ENCODE results near the gene TNS3. TPM values are rescaled to one million over a fixed set of nuclear protein-coding genes. Genes with fewer than 3 reads are reported as not detected.

Gene TNS3
- total RNA-seq, 1 donor from 2014 or later, result 30.3 TPM

- no peak for ATAC-seq (ENCODE audit: low read depth)
- Mint-ChIP-seq H3K9me3 (no peaks in the 10 kb centered on the region), H3K27ac (no peak overlapping the region), H3K36me3 (ENCODE audit: low read depth) (peaks cover 77% of the 10 kb centered on the region), H3K4me1 (no peaks in the 10 kb centered on the region), H3K27me3 (no peaks in the 10 kb centered on the region), H3K4me3 (no peak overlapping the region)
- ChIA-PET POLR2A (no interaction called here), CTCF (interaction anchor here (1.2 kb wide), 1 partner anchor 153 kb away, joined by 3 read pairs; no protein-coding TSS in a partner anchor)
- no peak for DNase-seq
- TF ChIP-seq, protein P1, sequence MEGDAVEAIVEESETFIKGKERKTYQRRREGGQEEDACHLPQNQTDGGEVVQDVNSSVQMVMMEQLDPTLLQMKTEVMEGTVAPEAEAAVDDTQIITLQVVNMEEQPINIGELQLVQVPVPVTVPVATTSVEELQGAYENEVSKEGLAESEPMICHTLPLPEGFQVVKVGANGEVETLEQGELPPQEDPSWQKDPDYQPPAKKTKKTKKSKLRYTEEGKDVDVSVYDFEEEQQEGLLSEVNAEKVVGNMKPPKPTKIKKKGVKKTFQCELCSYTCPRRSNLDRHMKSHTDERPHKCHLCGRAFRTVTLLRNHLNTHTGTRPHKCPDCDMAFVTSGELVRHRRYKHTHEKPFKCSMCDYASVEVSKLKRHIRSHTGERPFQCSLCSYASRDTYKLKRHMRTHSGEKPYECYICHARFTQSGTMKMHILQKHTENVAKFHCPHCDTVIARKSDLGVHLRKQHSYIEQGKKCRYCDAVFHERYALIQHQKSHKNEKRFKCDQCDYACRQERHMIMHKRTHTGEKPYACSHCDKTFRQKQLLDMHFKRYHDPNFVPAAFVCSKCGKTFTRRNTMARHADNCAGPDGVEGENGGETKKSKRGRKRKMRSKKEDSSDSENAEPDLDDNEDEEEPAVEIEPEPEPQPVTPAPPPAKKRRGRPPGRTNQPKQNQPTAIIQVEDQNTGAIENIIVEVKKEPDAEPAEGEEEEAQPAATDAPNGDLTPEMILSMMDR (IDR thresholded peaks at IDR 0.05), result no peak
- intact Hi-C loops (cut with micrococcal nuclease), result no loop called here
These were observed 162.4 kb downstream of the TNS3 start for GRCh38 chr7:47419471-47419870.

- DNase-seq, result no peak
- POLR2A ChIA-PET, result no interaction called here
- peaks cover 76% of the 10 kb centered on the region for H3K36me3 Mint-ChIP-seq (ENCODE audit: low read depth)
- H3K4me1 Mint-ChIP-seq, result no peaks in the 10 kb centered on the region
- no peaks in the 10 kb centered on the region for H3K9me3 Mint-ChIP-seq
- no peaks in the 10 kb centered on the region for H3K27me3 Mint-ChIP-seq
- TF ChIP-seq, protein P1 (IDR thresholded peaks at IDR 0.05), result no peak
- no peak overlapping the region for H3K4me3 Mint-ChIP-seq
- no peak overlapping the region for H3K27ac Mint-ChIP-seq
- CTCF ChIA-PET, result interaction anchor here (1.2 kb wide), 1 partner anchor 152 kb away, joined by 3 read pairs; no protein-coding TSS in a partner anchor
- no peak for ATAC-seq (ENCODE audit: low read depth)
- intact Hi-C loops (cut with micrococcal nuclease), result no loop called here
These were observed 163.2 kb downstream of the TNS3 start for GRCh38 chr7:47418601-47419309.

DNA sequence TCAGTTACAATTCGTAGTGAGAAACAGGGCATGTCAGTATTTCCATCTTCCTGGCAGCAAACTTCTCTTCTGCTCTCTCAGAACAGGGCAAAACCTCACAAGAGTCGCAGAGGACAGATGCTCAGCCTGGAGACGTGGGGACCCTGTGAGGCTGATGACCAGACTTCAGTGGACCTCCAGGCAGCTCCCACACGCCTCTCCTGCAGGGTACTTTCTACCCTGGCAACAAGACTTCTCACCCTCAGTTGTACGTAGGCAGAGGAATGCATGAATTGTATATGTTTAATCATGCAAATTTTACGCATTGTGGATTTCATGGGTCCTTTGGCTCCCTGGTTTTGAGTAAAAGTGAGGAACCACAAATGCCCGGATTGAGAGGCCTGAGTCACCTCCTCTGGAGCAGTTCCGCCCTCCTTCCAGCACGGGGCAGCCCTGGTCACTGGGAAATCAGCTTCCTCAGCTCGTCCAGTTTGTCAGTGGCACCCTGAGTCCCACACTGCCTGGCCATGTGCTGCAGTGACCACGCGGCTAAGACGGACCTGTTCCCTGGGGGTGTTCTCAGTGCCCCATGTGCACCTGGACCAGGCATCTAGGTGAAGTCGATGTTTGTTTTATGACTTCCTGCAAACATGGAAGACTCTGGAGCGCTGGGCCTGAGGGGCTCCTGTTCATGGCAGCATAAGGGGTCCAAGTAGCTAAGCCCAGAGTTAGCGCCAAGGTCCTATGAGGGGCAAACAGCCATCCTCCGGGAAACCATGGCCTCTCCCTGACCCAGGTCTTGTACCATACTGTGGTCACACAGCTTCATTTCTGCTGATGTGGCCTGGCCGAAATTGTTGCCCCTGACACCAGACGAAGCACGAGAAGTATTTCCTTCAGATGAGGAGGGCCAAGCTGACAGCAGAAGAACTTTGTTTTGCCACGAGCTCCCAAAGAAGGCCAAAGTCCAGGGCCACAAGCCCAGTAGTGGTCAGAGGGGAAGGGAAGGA lies 165.1 kb downstream of the TNS3 start:
- POLR2A ChIA-PET, result no interaction called here
- intact Hi-C loops (cut with micrococcal nuclease), result no loop called here
- CTCF ChIA-PET, result no interaction called here

DNA sequence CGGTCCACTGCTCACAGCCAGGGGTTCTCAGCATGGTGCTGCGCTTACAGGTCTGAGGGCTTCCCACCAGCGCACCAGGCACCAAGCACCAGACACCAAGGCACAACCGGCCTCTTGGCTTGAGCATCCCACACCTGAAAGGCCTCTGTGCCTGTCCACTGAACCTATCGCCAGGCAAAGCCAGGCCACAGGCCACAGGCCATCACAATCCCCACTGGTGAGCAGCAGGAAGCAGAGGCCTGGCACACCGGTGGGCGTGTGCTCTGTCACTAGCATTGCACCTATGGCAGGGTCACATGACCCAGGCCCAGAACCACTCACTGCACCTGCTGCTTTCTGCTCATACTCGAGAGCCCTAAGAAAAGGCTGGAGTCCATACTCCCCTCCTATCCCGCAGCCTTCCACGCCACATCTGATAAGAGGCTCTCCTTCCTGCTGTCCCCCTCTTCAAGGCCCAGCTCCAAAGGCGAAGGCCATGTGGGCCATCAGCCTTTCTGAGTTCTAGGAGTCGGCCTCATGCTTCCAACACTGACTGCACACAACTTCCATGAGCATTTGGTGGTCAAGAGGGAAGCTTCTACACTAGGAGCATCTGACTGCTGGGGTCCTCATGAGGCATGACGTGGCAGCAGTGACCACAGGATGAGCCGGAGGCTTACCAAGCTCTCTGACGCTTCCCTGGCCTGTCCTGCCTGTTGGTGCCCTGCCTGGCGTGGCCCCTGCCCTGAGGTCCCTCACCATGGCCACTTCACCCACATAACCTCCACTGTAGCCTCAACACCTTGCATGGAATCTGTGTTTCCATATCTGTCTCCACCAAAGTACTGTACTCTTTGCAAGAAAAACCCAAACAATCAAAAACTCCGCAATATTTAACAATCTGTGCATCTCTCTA lies 166.3 kb downstream of the TNS3 start:
- no peaks in the 10 kb centered on the region for H3K4me1 Mint-ChIP-seq
- ChIA-PET POLR2A (no interaction called here), CTCF (no interaction called here)
- intact Hi-C loops (cut with micrococcal nuclease), result no loop called here
- H3K9me3 Mint-ChIP-seq, result no peaks in the 10 kb centered on the region
- DNase-seq (no peak), ATAC-seq (ENCODE audit: low read depth) (no peak)
- peaks cover 70% of the 10 kb centered on the region for H3K36me3 Mint-ChIP-seq (ENCODE audit: low read depth)
- H3K27me3 Mint-ChIP-seq, result no peaks in the 10 kb centered on the region
- H3K27ac Mint-ChIP-seq, result no peak overlapping the region
- H3K4me3 Mint-ChIP-seq, result no peak overlapping the region
- TF ChIP-seq, protein P1 (IDR thresholded peaks at IDR 0.05), result no peak

More for the DNA sequence above, 165.1 kb downstream of the TNS3 start:
- TF ChIP-seq, protein P1 (IDR thresholded peaks at IDR 0.05), result no peak
- ATAC-seq (ENCODE audit: low read depth), result no peak
- Mint-ChIP-seq H3K4me3 (no peak overlapping the region), H3K9me3 (no peaks in the 10 kb centered on the region), H3K36me3 (ENCODE audit: low read depth) (peaks cover 69% of the 10 kb centered on the region), H3K27me3 (no peaks in the 10 kb centered on the region), H3K27ac (no peak overlapping the region), H3K4me1 (no peaks in the 10 kb centered on the region)
- DNase-seq, result no peak

Data from activated B cell treated with CpG ODN at 0.5 μM for 24 hours (primary cell).